Endothelial cell of umbilical vein (primary cell): Measurements from ENCODE around the gene LYPD1. TPM values are rescaled to one million over a fixed set of nuclear protein-coding genes. Genes with fewer than 3 reads are reported as not detected.

Experiments
- BruUV-seq: library from RNA; stranded (reverse); fragments of 400-500 nt; replicated peaks from 2 replicates; lab custom pipeline; 2021; lab: Mats Ljungman, UMichigan
- CTCF ChIA-PET: fragments of 300-600, 350-600 bp; sonication (Branson Sonifier 250); formaldehyde crosslinking; loops from one replicate; lab custom pipeline; 2021; ENCODE audit warnings: antibody characterized with exemption, inconsistent platforms; lab: Charles Lee
- POLR2A ChIA-PET: fragments of 300-600, 350-600 bp; sonication (Branson Sonifier 250); formaldehyde crosslinking; loops from one replicate; lab custom pipeline; 2021; ENCODE audit warnings: antibody characterized with exemption, inconsistent platforms; lab: Charles Lee
- DNase-seq: peaks from one replicate; pipeline ENCODE4 v3.0.0-alpha.2; 2011; ENCODE audit warnings: low read depth, low spot score
- FAIRE-seq: peaks from 2 replicates; lab custom pipeline; 2011; peaks lifted over from hg19 to GRCh38; lab: Jason Lieb, UNC
- H2AFZ ChIP-seq: 2 replicates; pipeline ENCODE4 v1.6.0; 2012; ENCODE audit warnings: low read depth, low read length, control low read depth, inconsistent platforms
- H3K27ac ChIP-seq: 2 replicates; pipeline ENCODE4 v1.5.1; 2011; ENCODE audit warnings: low read depth, mild to moderate bottlenecking, control low read depth, low read length, moderate library complexity; ENCODE audit not compliant: insufficient read depth
- H3K27me3 ChIP-seq, 2 experiments: 2 replicates each; pipeline versions ENCODE4 v1.6.0 to v1.6.1; 2011; ENCODE audit warnings: low read length in 2 of 2, mixed read lengths in 1 of 2; ENCODE audit not compliant: control insufficient read depth in 2 of 2, insufficient read depth in 2 of 2
- H3K36me3 ChIP-seq, 2 experiments: 2 replicates in 1 of 2; 3 replicates in 1 of 2; pipeline ENCODE4 v1.5.1; 2011; ENCODE audit warnings: low read length in 2 of 2, mild to moderate bottlenecking in 1 of 2, moderate library complexity in 1 of 2; ENCODE audit not compliant: control insufficient read depth in 2 of 2, insufficient read depth in 2 of 2; ENCODE audit errors: extremely low read depth in 1 of 2
- H3K4me1 ChIP-seq: 3 replicates; pipeline ENCODE4 v1.5.1; 2011; ENCODE audit warnings: mild to moderate bottlenecking, low read length; ENCODE audit not compliant: control insufficient read depth, insufficient read depth; ENCODE audit errors: extremely low read depth
- H3K4me2 ChIP-seq: 2 replicates; pipeline ENCODE4 v1.6.1; 2011; ENCODE audit warnings: low read length, control low read depth, mixed read lengths; ENCODE audit not compliant: insufficient read depth
- H3K4me3 ChIP-seq, 3 experiments: fragments of 200-600 bp in 1 of 3; sonication (generic), shearing (Covaris generic) in 1 of 3; replicated peaks in 1 of 3; 2 replicates each; pipeline ENCODE4 v1.5.1; 2011 to 2016; ENCODE audit warnings: control low read depth in 3 of 3, low read length in 3 of 3, mild to moderate bottlenecking in 2 of 3, inconsistent platforms in 1 of 3, low read depth in 1 of 3, moderate library complexity in 1 of 3; ENCODE audit not compliant: insufficient read depth in 1 of 3
- H3K79me2 ChIP-seq: 2 replicates; pipeline ENCODE4 v1.6.0; 2012; ENCODE audit warnings: low read length, inconsistent platforms; ENCODE audit not compliant: control insufficient read depth, insufficient read depth
- H3K9ac ChIP-seq: replicated peaks from 2 replicates; pipeline ENCODE3; 2011; ENCODE audit warnings: low read length, control low read depth; ENCODE audit not compliant: insufficient read depth; ENCODE audit errors: extremely low read depth
- H3K9me1 ChIP-seq: replicated peaks from 3 replicates; pipeline ENCODE4 v1.6.0; 2011; ENCODE audit warnings: mild to moderate bottlenecking, low read length; ENCODE audit not compliant: control insufficient read depth, insufficient read depth; ENCODE audit errors: extremely low read depth
- H3K9me3 ChIP-seq: replicated peaks from 2 replicates; pipeline ENCODE4 v1.5.1; 2012; ENCODE audit warnings: low read length, inconsistent platforms; ENCODE audit not compliant: control insufficient read depth, insufficient read depth
- H4K20me1 ChIP-seq: replicated peaks from 2 replicates; pipeline ENCODE3; 2011; ENCODE audit warnings: mild to moderate bottlenecking, low read length; ENCODE audit not compliant: control insufficient read depth, insufficient read depth; ENCODE audit errors: extremely low read depth
- CTCF ChIP-seq, 2 donors: IDR thresholded peaks; 1 replicate in 1 of 2; 2 replicates in 1 of 2; pipeline ENCODE4 v1.5.1; 2011; ENCODE audit warnings: low read length in 2 of 2, mild to moderate bottlenecking in 2 of 2, moderate library complexity in 2 of 2, control low read depth in 1 of 2, inconsistent platforms in 1 of 2, low read depth in 1 of 2; ENCODE audit not compliant: insufficient read depth in 1 of 2; ENCODE audit errors: extremely low read depth in 1 of 2
- EZH2 ChIP-seq: IDR thresholded peaks from 2 replicates; pipeline ENCODE4 v1.6.1; 2012; ENCODE audit warnings: borderline replicate concordance, low read depth, mild to moderate bottlenecking, moderate library complexity, low read length, inconsistent platforms; ENCODE audit not compliant: severe bottlenecking
- FOS ChIP-seq: IDR thresholded peaks from 2 replicates; pipeline ENCODE4 v1.6.1; 2011; ENCODE audit warnings: mild to moderate bottlenecking, low read length, moderate library complexity, borderline replicate concordance; ENCODE audit not compliant: insufficient read depth
- GATA2 ChIP-seq: IDR thresholded peaks from 2 replicates; pipeline ENCODE4 v1.7.0; 2011; ENCODE audit warnings: low read depth, mild to moderate bottlenecking, moderate library complexity, mixed read lengths, low read length; ENCODE audit not compliant: insufficient read length, insufficient read depth
- JUN ChIP-seq: IDR thresholded peaks from 2 replicates; pipeline ENCODE4 v1.6.1; 2011; ENCODE audit warnings: borderline replicate concordance, low read depth; ENCODE audit not compliant: insufficient read length, insufficient read depth
- MYC ChIP-seq: IDR thresholded peaks from one replicate; pipeline ENCODE4 v1.6.1; 2011; ENCODE audit warnings: mild to moderate bottlenecking, low read depth, low read length
- POLR2A ChIP-seq: IDR thresholded peaks from 2 replicates; pipeline ENCODE4 v1.6.1; 2012; ENCODE audit warnings: low read depth, mild to moderate bottlenecking, control low read depth, low read length
- POLR2AphosphoS5 ChIP-seq: IDR thresholded peaks from 2 replicates; pipeline ENCODE4 v1.6.1; 2012; ENCODE audit warnings: low read depth, mild to moderate bottlenecking, control low read depth, low read length, moderate library complexity; ENCODE audit not compliant: insufficient read depth
- dilution Hi-C: fragments of 300-500 bp; cut with MboI; formaldehyde crosslinking; loops from one replicate; pipeline ENCODE4 v1.15.0; 2019; ENCODE audit warnings: low sequenced_read_pairs; ENCODE audit not compliant: extremely low pct_ligation_motif_present
- intact Hi-C: fragments of 100-400 bp; cut with micrococcal nuclease; formaldehyde crosslinking; loops from one replicate; pipeline ENCODE4 v1.10.0; 2022
- polyA plus RNA-seq, 4 experiments: library from polyadenylated mRNA; depleted of rRNA in 3 of 4; stranded (reverse) in 3 of 4; unstranded in 1 of 4; fragments of >200 nt; gene quantifications; 2 replicates each; pipeline versions ENCODE4 v1.2.1 to v1.2.3, GENCODE V29; 2011 to 2012; ENCODE audit warnings: missing spikeins in 1 of 4
- total RNA-seq: library from RNA; stranded (reverse); gene quantifications from 2 replicates; pipeline ENCODE4 v1.2.3, GENCODE V29; 2021
- TF ChIP-seq, protein P1 (sequence below): IDR thresholded peaks from 2 replicates; pipeline ENCODE4 v1.6.1; 2011; ENCODE audit not compliant: insufficient read depth, insufficient read length

Gene LYPD1
- total and polyA plus RNA-seq, 2 donors (not counting 3 experiments of a cell fraction or from before 2014, with no cell fraction given) = 76.6 to 105 TPM

- dilution Hi-C loops = no loop called here
- Histone ChIP-seq H3K36me3 (no peaks in the 10 kb centered on the region), H3K4me3 (no peak overlapping the region), H3K9me1 (no peaks in the 10 kb centered on the region), H3K4me2 (no peak overlapping the region), H3K79me2 (no peaks in the 10 kb centered on the region), H3K9me3 (no peaks in the 10 kb centered on the region), H4K20me1 (no peaks in the 10 kb centered on the region), H3K27me3 (no peaks in the 10 kb centered on the region), H2AFZ (no peak overlapping the region), H3K9ac (no peak overlapping the region), H3K4me1 (no peaks in the 10 kb centered on the region), H3K27ac (no peak overlapping the region)
- TF ChIP-seq MYC = no peak
- TF ChIP-seq FOS = no peak
- TF ChIP-seq POLR2A = no peak
- TF ChIP-seq, protein P1, sequence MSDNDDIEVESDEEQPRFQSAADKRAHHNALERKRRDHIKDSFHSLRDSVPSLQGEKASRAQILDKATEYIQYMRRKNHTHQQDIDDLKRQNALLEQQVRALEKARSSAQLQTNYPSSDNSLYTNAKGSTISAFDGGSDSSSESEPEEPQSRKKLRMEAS = no peak
- no peak for TF ChIP-seq GATA2
- no peak for TF ChIP-seq EZH2
- no peak for TF ChIP-seq JUN
- TF ChIP-seq CTCF (IDR thresholded peaks at IDR 0.05; ENCODE audit: extremely low read depth in 1 of 2, insufficient read depth in 1 of 2, low read depth in 1 of 2, low read length in 2 of 2) = no peak
- TF ChIP-seq POLR2AphosphoS5 = no peak
- POLR2A ChIA-PET = no interaction called here
- CTCF ChIA-PET = interaction anchor here (0.6 kb wide), 1 partner anchor 319 kb away, joined by 3 read pairs; no protein-coding TSS in a partner anchor
- intact Hi-C loops = no loop called here
- DNase-seq (no peak), FAIRE-seq (no peak)
- no TSS peak for BruUV-seq
Measured at GRCh38 chr2:132715386-132716351, 45.7 kb upstream of the LYPD1 start.
